ENCODE measurements around the gene KANSL2.

DNA sequence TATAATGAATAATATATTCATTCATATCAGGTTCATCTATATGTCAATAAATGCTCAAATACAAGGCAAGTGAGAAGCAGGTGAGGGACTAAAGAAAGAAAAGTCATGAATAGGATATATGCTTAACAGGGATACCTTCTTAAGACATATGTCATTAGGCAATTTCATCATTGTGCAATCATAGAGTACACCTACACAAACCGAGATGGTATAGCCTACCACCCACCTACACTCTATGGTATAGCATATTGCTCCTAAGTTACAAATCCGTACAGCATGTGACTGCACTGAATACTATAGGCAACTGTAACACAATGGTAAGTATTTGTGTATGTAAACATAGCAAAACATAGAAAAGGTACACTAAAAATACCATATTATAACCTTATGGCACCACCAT is 39.0 kb downstream of the KANSL2 start:
- no peak for TF ChIP-seq EZH2 (IDR thresholded peaks at IDR 0.05; ENCODE audit: borderline replicate concordance, low read length)
- TF ChIP-seq, protein P1, sequence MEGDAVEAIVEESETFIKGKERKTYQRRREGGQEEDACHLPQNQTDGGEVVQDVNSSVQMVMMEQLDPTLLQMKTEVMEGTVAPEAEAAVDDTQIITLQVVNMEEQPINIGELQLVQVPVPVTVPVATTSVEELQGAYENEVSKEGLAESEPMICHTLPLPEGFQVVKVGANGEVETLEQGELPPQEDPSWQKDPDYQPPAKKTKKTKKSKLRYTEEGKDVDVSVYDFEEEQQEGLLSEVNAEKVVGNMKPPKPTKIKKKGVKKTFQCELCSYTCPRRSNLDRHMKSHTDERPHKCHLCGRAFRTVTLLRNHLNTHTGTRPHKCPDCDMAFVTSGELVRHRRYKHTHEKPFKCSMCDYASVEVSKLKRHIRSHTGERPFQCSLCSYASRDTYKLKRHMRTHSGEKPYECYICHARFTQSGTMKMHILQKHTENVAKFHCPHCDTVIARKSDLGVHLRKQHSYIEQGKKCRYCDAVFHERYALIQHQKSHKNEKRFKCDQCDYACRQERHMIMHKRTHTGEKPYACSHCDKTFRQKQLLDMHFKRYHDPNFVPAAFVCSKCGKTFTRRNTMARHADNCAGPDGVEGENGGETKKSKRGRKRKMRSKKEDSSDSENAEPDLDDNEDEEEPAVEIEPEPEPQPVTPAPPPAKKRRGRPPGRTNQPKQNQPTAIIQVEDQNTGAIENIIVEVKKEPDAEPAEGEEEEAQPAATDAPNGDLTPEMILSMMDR (IDR thresholded peaks at IDR 0.05; ENCODE audit: low read length) = no peak
